SK-N-SH treated with all-trans-retinoic acid at 6 μM for 48 hours (cell line): ENCODE data around the gene ITPR3.

ENCODE experiments used
- ARNTL ChIP-seq: fragments of 450-650 bp; formaldehyde crosslinking; IDR thresholded peaks from 2 replicates; pipeline ENCODE4 v1.5.0; 2020; ENCODE audit warnings: low read depth, mild to moderate bottlenecking, moderate library complexity, borderline replicate concordance
- CREB5 ChIP-seq: fragments of 250-450 bp; sonication (Bioruptor Pico); IDR thresholded peaks from 2 replicates; pipeline ENCODE4 v1.5.1; 2020; ENCODE audit warnings: low read depth, mild to moderate bottlenecking, moderate library complexity
- ISL1 ChIP-seq: fragments of 250-450 bp; sonication (Bioruptor Pico); IDR thresholded peaks from 2 replicates; pipeline ENCODE4 v2.1.2; 2022; ENCODE audit warnings: mild to moderate bottlenecking, moderate library complexity
- OSR1 ChIP-seq: fragments of 250-450 bp; sonication (Bioruptor Pico); IDR thresholded peaks from 2 replicates; pipeline ENCODE4 v1.8.0; 2022; ENCODE audit warnings: moderate library complexity, mild to moderate bottlenecking, inconsistent platforms
- PATZ1 ChIP-seq: fragments of 250-450 bp; sonication (Bioruptor Pico); IDR thresholded peaks from 2 replicates; pipeline ENCODE4 v1.8.0; 2020; ENCODE audit warnings: mild to moderate bottlenecking, moderate library complexity, borderline replicate concordance
- SNAI2 ChIP-seq: fragments of 250-450 bp; sonication (Bioruptor Pico); IDR thresholded peaks from 2 replicates; pipeline ENCODE4 v1.5.0; 2020; ENCODE audit warnings: mild to moderate bottlenecking, moderate library complexity
- TOX ChIP-seq: fragments of 250-450 bp; sonication (Bioruptor Pico); IDR thresholded peaks from 2 replicates; pipeline ENCODE4 v1.8.0; 2021; ENCODE audit warnings: mild to moderate bottlenecking, moderate library complexity, borderline replicate concordance
- TSHZ2 ChIP-seq: fragments of 250-450 bp; sonication (Bioruptor Pico); IDR thresholded peaks from 2 replicates; pipeline ENCODE4 v1.5.0; 2020; ENCODE audit warnings: mild to moderate bottlenecking, moderate library complexity
- ZC3H10 ChIP-seq: fragments of 250-450 bp; sonication (Bioruptor Pico); IDR thresholded peaks from 2 replicates; pipeline ENCODE4 v1.5.1; 2021; ENCODE audit warnings: mild to moderate bottlenecking, moderate library complexity
- ZFP3 ChIP-seq: fragments of 250-450 bp; sonication (Bioruptor Pico); IDR thresholded peaks from 2 replicates; pipeline ENCODE4 v1.5.0; 2020; ENCODE audit warnings: mild to moderate bottlenecking, moderate library complexity
- ZFP30 ChIP-seq: fragments of 450-650 bp; formaldehyde crosslinking; IDR thresholded peaks from 2 replicates; pipeline ENCODE4 v1.5.0; 2022; ENCODE audit warnings: mild to moderate bottlenecking, moderate library complexity
- ZNF8 ChIP-seq: fragments of 450-650 bp; formaldehyde crosslinking; IDR thresholded peaks from 2 replicates; pipeline ENCODE4 v1.5.0; 2020; ENCODE audit warnings: mild to moderate bottlenecking, moderate library complexity

- TF ChIP-seq TSHZ2 (no peak), ZFP3 (CRISPR knock-in tag) (no peak), TOX (no peak), ZC3H10 (CRISPR knock-in tag) (no peak), ZFP30 (CRISPR knock-in tag) (no peak), PATZ1 (CRISPR knock-in tag) (no peak), ARNTL (CRISPR knock-in tag) (no peak), OSR1 (CRISPR knock-in tag) (no peak), ISL1 (CRISPR knock-in tag) (no peak), SNAI2 (no peak), ZNF8 (CRISPR knock-in tag) (no peak), CREB5 (no peak)
These were observed 124.4 kb downstream of the ITPR3 start for GRCh38 chr6:33745548-33745947.
